SK-N-SH treated with all-trans-retinoic acid at 6 μM for 48 hours (cell line): ENCODE measurements around the gene SLC17A5.

Source experiments
- GLIS3 ChIP-seq: fragments of 250-450 bp; sonication (Bioruptor Pico); IDR thresholded peaks from 2 replicates; pipeline ENCODE4 v1.5.0; 2020; ENCODE audit warnings: mild to moderate bottlenecking, moderate library complexity
- ZNF8 ChIP-seq: fragments of 450-650 bp; formaldehyde crosslinking; IDR thresholded peaks from 2 replicates; pipeline ENCODE4 v1.5.0; 2020; ENCODE audit warnings: mild to moderate bottlenecking, moderate library complexity

- no peak for TF ChIP-seq GLIS3 (CRISPR knock-in tag)
- TF ChIP-seq ZNF8, result no peak
Measured at GRCh38 chr6:73562558-73562957, 91.2 kb downstream of the SLC17A5 start.
